Measurements from ENCODE around the gene CAPN7.

DNA sequence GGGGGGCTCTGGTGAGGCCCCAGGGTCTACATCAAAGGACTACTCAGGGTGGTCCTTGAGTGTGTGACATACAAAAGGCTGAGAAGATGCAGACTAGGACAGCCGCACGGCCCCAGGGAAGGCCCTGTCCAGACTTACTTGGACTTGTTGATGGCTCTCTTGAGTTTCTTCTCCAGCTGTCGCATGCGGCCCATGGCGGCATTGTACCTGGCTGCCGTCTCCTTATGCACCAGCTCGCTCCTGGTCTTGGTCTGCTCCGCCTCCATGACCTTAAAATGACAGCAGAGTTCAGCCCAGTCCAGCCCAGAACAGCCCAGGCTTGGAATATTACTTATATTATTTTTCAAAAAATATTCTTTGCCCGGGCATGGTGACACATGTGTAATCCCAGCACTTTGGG lies 56.0 kb downstream of the CAPN7 start:
- TF ChIP-seq, protein P1, sequence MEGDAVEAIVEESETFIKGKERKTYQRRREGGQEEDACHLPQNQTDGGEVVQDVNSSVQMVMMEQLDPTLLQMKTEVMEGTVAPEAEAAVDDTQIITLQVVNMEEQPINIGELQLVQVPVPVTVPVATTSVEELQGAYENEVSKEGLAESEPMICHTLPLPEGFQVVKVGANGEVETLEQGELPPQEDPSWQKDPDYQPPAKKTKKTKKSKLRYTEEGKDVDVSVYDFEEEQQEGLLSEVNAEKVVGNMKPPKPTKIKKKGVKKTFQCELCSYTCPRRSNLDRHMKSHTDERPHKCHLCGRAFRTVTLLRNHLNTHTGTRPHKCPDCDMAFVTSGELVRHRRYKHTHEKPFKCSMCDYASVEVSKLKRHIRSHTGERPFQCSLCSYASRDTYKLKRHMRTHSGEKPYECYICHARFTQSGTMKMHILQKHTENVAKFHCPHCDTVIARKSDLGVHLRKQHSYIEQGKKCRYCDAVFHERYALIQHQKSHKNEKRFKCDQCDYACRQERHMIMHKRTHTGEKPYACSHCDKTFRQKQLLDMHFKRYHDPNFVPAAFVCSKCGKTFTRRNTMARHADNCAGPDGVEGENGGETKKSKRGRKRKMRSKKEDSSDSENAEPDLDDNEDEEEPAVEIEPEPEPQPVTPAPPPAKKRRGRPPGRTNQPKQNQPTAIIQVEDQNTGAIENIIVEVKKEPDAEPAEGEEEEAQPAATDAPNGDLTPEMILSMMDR (IDR thresholded peaks at IDR 0.05), result no peak
- no peak for TF ChIP-seq POLR2AphosphoS5 (IDR thresholded peaks at IDR 0.05)

Measured in sigmoid colon (tissue), 4 donors.